CD4-positive, alpha-beta T cell (primary cell): ENCODE results near the gene ATP6V1E1. TPM values are rescaled to one million over a fixed set of nuclear protein-coding genes. Genes with fewer than 3 reads are reported as not detected.

Source experiments
- ATAC-seq: fragments of 200-7000 bp; cut with Tn5 transposase; one replicate; pipeline ENCODE4 v1.10.0; 2022; ENCODE audit warnings: mild to moderate bottlenecking; ENCODE audit not compliant: poor library complexity
- CTCF ChIA-PET: fragments of 350-600 bp; sonication (Branson Sonifier 250); formaldehyde crosslinking; loops from one replicate; lab custom pipeline; 2021; ENCODE audit warnings: antibody characterized with exemption, inconsistent platforms; lab: Charles Lee
- POLR2A ChIA-PET: fragments of 350-600 bp; sonication (Branson Sonifier 250); formaldehyde crosslinking; loops from one replicate; lab custom pipeline; 2021; ENCODE audit warnings: antibody characterized with exemption, inconsistent platforms; lab: Charles Lee
- DNase-seq, 14 experiments: peaks; one replicate each; pipeline ENCODE4 v3.0.0-alpha.2; 2013 to 2020; ENCODE audit warnings: mixed read lengths in 2 of 14
- H3K27ac ChIP-seq, 2 donors: one replicate each; pipeline versions ENCODE4 v1.5.1 to v1.7.0; 2013; ENCODE audit warnings: low read length in 2 of 2, low read depth in 1 of 2, mild to moderate bottlenecking in 1 of 2
- H3K27me3 ChIP-seq, 2 experiments: 1 replicate in 1 of 2; 2 replicates in 1 of 2; pipeline versions ENCODE4 v1.6.1 to v1.7.0; 2013; ENCODE audit warnings: low read length in 2 of 2, control low read depth in 1 of 2, mild to moderate bottlenecking in 1 of 2, moderate library complexity in 1 of 2; ENCODE audit not compliant: insufficient read depth in 2 of 2, control insufficient read depth in 1 of 2
- H3K36me3 ChIP-seq: one replicate; pipeline ENCODE4 v1.6.1; 2013; ENCODE audit warnings: low read length, control low read depth; ENCODE audit not compliant: insufficient read depth
- H3K4me1 ChIP-seq: one replicate; pipeline ENCODE4 v1.6.1; 2013; ENCODE audit warnings: low read length, control low read depth; ENCODE audit not compliant: insufficient read depth
- H3K4me3 ChIP-seq: one replicate; pipeline ENCODE4 v1.5.1; 2013; ENCODE audit warnings: mild to moderate bottlenecking, low read length, moderate library complexity
- H3K9me3 ChIP-seq, 2 experiments: 1 replicate in 1 of 2; 2 replicates in 1 of 2; pipeline versions ENCODE4 v1.6.1 to v1.7.0; 2013; ENCODE audit warnings: low read length in 2 of 2, mild to moderate bottlenecking in 2 of 2, control low read depth in 1 of 2, moderate library complexity in 1 of 2; ENCODE audit not compliant: control insufficient read depth in 1 of 2, insufficient read depth in 1 of 2
- H3K27ac Mint-ChIP-seq: one replicate; pipeline ENCODE4 v1.8.0; 2020; ENCODE audit warnings: mixed read lengths
- H3K27me3 Mint-ChIP-seq: one replicate; pipeline ENCODE4 v1.8.0; 2021; ENCODE audit warnings: mixed read lengths
- H3K36me3 Mint-ChIP-seq: one replicate; pipeline ENCODE4 v1.8.0; 2021; ENCODE audit warnings: low read depth, mixed read lengths
- H3K4me1 Mint-ChIP-seq: one replicate; pipeline ENCODE4 v1.8.0; 2021; ENCODE audit warnings: low read depth, mixed read lengths
- H3K4me3 Mint-ChIP-seq: one replicate; pipeline ENCODE4 v1.8.0; 2020; ENCODE audit warnings: mild to moderate bottlenecking, mixed read lengths
- H3K9me3 Mint-ChIP-seq: one replicate; pipeline ENCODE4 v1.8.0; 2020; ENCODE audit warnings: mixed read lengths
- CTCF ChIP-seq: fragments of 200-600 bp; IDR thresholded peaks from one replicate; pipeline ENCODE4 v1.8.0; 2022; ENCODE audit warnings: antibody characterized with exemption, mild to moderate bottlenecking
- intact Hi-C, 2 experiments: fragments of 100-400 bp; cut with DNase I in 1 of 2; cut with micrococcal nuclease in 1 of 2; formaldehyde crosslinking; loops; one replicate each; pipeline versions ENCODE4 v1.15.1 to v1.9.0; 2023 to 2025; cut with DNase I, micrococcal nuclease
- total RNA-seq, 174 experiments: library from RNA in 2 of 174; stranded (reverse) in 2 of 174; gene quantifications; one replicate each; pipeline ENCODE4 v1.2.3 and lab custom pipeline; 2021 to 2026

ATP6V1E1 gene
- total RNA-seq, 2 experiments from 2014 or later = 48.4 to 50.8 TPM

- no peaks in the 10 kb centered on the region for H3K9me3 Mint-ChIP-seq
- DNase-seq (peak in 3 of 14 experiments; percentile 30 to 62 (median 50)), ATAC-seq (peak; percentile 11)
- intact Hi-C loops = loop anchor here (5.0 to 10.0 kb wide), 6 partner anchors 136 to 554 kb away; partner anchors contain the start of genes BID (in 1 of the 2), IL17RA (in 1 of the 2) and PEX26 (in 1 of the 2)
- ChIA-PET CTCF (interaction anchor here (1.1 to 1.3 kb wide), 2 partner anchors 10 to 13 kb away, joined by 3 read pairs; no protein-coding TSS in a partner anchor), POLR2A (interaction anchor here (0.5 to 1.8 kb wide), 11 partner anchors 10 to 438 kb away, joined by 3 to 13 read pairs (median 3); partner anchors contain the start of genes ADA2 and PEX26)
- peak overlapping the region; percentile 92 for H3K4me3 Mint-ChIP-seq
- no peaks in the 10 kb centered on the region for H3K27me3 Mint-ChIP-seq
- H3K36me3 Mint-ChIP-seq = peaks cover 26% of the 10 kb centered on the region
- Histone ChIP-seq H3K9me3 (no peaks in the 10 kb centered on the region), H3K27me3 (no peaks in the 10 kb centered on the region), H3K27ac (peak overlapping the region; percentile 98 to 99), H3K4me1 (peaks cover 24% of the 10 kb centered on the region), H3K36me3 (peaks cover 2% of the 10 kb centered on the region), H3K4me3 (peak overlapping the region; percentile 85)
- peaks cover 31% of the 10 kb centered on the region for H3K4me1 Mint-ChIP-seq
- no peak for TF ChIP-seq CTCF
- H3K27ac Mint-ChIP-seq = peak overlapping the region; percentile 96
Observed at GRCh38 chr22:17639247-17639741, 10.7 kb upstream of the ATP6V1E1 start.

- ChIA-PET POLR2A (interaction anchor here (0.5 to 1.8 kb wide), 11 partner anchors 11 to 439 kb away, joined by 3 to 13 read pairs (median 3); partner anchors contain the start of genes ADA2 and PEX26), CTCF (interaction anchor here (1.1 to 1.3 kb wide), 2 partner anchors 9 to 13 kb away, joined by 3 read pairs; no protein-coding TSS in a partner anchor)
- no peaks in the 10 kb centered on the region for H3K27me3 ChIP-seq
- H3K27me3 Mint-ChIP-seq = no peaks in the 10 kb centered on the region
- H3K36me3 ChIP-seq = peaks cover 2% of the 10 kb centered on the region
- H3K4me3 Mint-ChIP-seq = peak within 1 kb of the TSS; percentile 92
- peak within 1 kb of the TSS; percentile 85 for H3K4me3 ChIP-seq
- peaks cover 26% of the 10 kb centered on the region for H3K36me3 Mint-ChIP-seq
- peak within 1 kb of the TSS; percentile 98 to 99 for H3K27ac ChIP-seq
- H3K9me3 ChIP-seq = no peaks in the 10 kb centered on the region
- H3K27ac Mint-ChIP-seq = peak within 1 kb of the TSS; percentile 96
- DNase-seq (peak; percentile 77 to 94 (median 84)), ATAC-seq (peak; percentile 90)
- no peaks in the 10 kb centered on the region for H3K9me3 Mint-ChIP-seq
- H3K4me1 ChIP-seq = peaks cover 24% of the 10 kb centered on the region
- H3K4me1 Mint-ChIP-seq = peaks cover 31% of the 10 kb centered on the region
- no peak for TF ChIP-seq CTCF
- intact Hi-C loops = loop anchor here (1.0 to 10.0 kb wide), 8 partner anchors 9 to 554 kb away; partner anchors contain the start of genes ATP6V1E1 (in 1 of the 2), BID (in 1 of the 2), IL17RA (in 1 of the 2) and PEX26 (in 1 of the 2)
Observed at GRCh38 chr22:17638432-17639246, 10.1 kb upstream of the ATP6V1E1 start, which contains the start of gene BCL2L13. Gene BCL2L13, plus strand, starts transcription at chr22:17638757. Its CDS starts 16,955 bp downstream, at chr22:17655712.

GRCh38 chr22:17638182-17638431, 9.6 kb upstream of the ATP6V1E1 start:
- Histone ChIP-seq H3K27ac (peak overlapping the region; percentile 98 to 99), H3K9me3 (no peaks in the 10 kb centered on the region), H3K4me1 (peaks cover 24% of the 10 kb centered on the region), H3K36me3 (peaks cover 2% of the 10 kb centered on the region), H3K27me3 (no peaks in the 10 kb centered on the region), H3K4me3 (peak overlapping the region; percentile 85)
- Mint-ChIP-seq H3K9me3 (no peaks in the 10 kb centered on the region), H3K4me1 (peaks cover 31% of the 10 kb centered on the region), H3K27me3 (no peaks in the 10 kb centered on the region), H3K4me3 (peak overlapping the region; percentile 92), H3K27ac (peak overlapping the region; percentile 96), H3K36me3 (peaks cover 26% of the 10 kb centered on the region)
- POLR2A ChIA-PET = interaction anchor here (1.4 kb wide), 2 partner anchors 16 to 141 kb away, joined by 3 to 4 read pairs; no protein-coding TSS in a partner anchor
- CTCF ChIA-PET = no interaction called here
- DNase-seq (peak in 2 of 14 experiments; percentile 13 to 16), ATAC-seq (peak; percentile 35)
- TF ChIP-seq CTCF = no peak
- intact Hi-C loops = loop anchor here (1.0 to 10.0 kb wide), 8 partner anchors 9 to 553 kb away; partner anchors contain the start of genes ATP6V1E1 (in 1 of the 2), BID (in 1 of the 2), IL17RA (in 1 of the 2) and PEX26 (in 1 of the 2)
